Smooth muscle cell (in vitro differentiated cells): Measurements from ENCODE around the gene ST7L. TPM values are rescaled to one million over a fixed set of nuclear protein-coding genes. Genes with fewer than 3 reads are reported as not detected.
"Not testable (repeated sequence)": the region's sequence is repeated elsewhere in the genome, so short reads cannot be mapped to it uniquely, and the experiment has no call there.

Experiments
- DNase-seq: peaks from one replicate; lab custom pipeline; 2025; ENCODE audit not compliant: unreplicated experiment; lab: John Stamatoyannopoulos, UW
- H2AFZ ChIP-seq: fragments of 200-600 bp; sonication (generic); 2 replicates; pipeline ENCODE4 v1.6.0; 2016; ENCODE audit warnings: antibody characterized with exemption, low read depth, mild to moderate bottlenecking
- H3F3A ChIP-seq: fragments of 200-600 bp; sonication (generic); 2 replicates; pipeline ENCODE4 v1.6.0; 2017; ENCODE audit warnings: antibody characterized with exemption, low read depth
- H3K27ac ChIP-seq: fragments of 200-600 bp; sonication (generic); 2 replicates; pipeline ENCODE4 v1.5.1; 2016; ENCODE audit warnings: low read depth, mild to moderate bottlenecking
- H3K27me3 ChIP-seq: fragments of 200-600 bp; sonication (generic); 2 replicates; pipeline ENCODE4 v1.6.1; 2016; ENCODE audit warnings: low read depth, mild to moderate bottlenecking
- H3K36me3 ChIP-seq: fragments of 200-600 bp; sonication (generic); 2 replicates; pipeline ENCODE4 v1.5.1; 2016; ENCODE audit warnings: low read depth
- H3K4me1 ChIP-seq: fragments of 200-600 bp; sonication (generic); 2 replicates; pipeline ENCODE4 v1.5.1; 2016; ENCODE audit warnings: low read depth
- H3K4me2 ChIP-seq: fragments of 200-600 bp; sonication (generic); 2 replicates; pipeline ENCODE4 v1.6.0; 2016; ENCODE audit warnings: mild to moderate bottlenecking
- H3K4me3 ChIP-seq: fragments of 200-600 bp; sonication (generic); 2 replicates; pipeline ENCODE4 v1.5.1; 2016; ENCODE audit warnings: mild to moderate bottlenecking
- H3K79me2 ChIP-seq: fragments of 200-600 bp; sonication (generic); 2 replicates; pipeline ENCODE4 v1.6.0; 2016; ENCODE audit warnings: low read depth, mild to moderate bottlenecking
- H3K9ac ChIP-seq: fragments of 200-600 bp; sonication (generic); 2 replicates; pipeline ENCODE4 v1.6.0; 2016; ENCODE audit warnings: low read depth
- H3K9me3 ChIP-seq: fragments of 200-600 bp; sonication (generic); replicated peaks from 2 replicates; pipeline ENCODE4 v1.5.1; 2016; ENCODE audit warnings: low read depth
- H4K20me1 ChIP-seq: fragments of 200-600 bp; sonication (generic); 2 replicates; pipeline ENCODE4 v1.6.0; 2016; ENCODE audit warnings: low read depth
- CTCF ChIP-seq: fragments of 200-600 bp; sonication (generic); IDR thresholded peaks from 2 replicates; pipeline ENCODE4 v1.5.1; 2017; ENCODE audit warnings: borderline replicate concordance, mild to moderate bottlenecking, antibody characterized with exemption; ENCODE audit not compliant: insufficient read depth, poor library complexity, severe bottlenecking
- WGBS: methylation state at CpG from one replicate; pipeline ENCODE4 v1.1.7; 2016; ENCODE audit warnings: low lambda C conversion rate; 5-methylcytosine and 5-hydroxymethylcytosine counted together
- polyA plus RNA-seq: library from polyadenylated mRNA; unstranded; fragments of >200 nt; fragmentation: Nextera tagmentation; extraction: Ambion mirVana; gene quantifications from 2 replicates; pipeline ENCODE4 v1.2.1, GENCODE V29; 2016
- total RNA-seq: library from RNA; depleted of rRNA; stranded (reverse); fragments of >200 nt; gene quantifications from 2 replicates; pipeline ENCODE4 v1.2.3, GENCODE V29; 2014

The ST7L gene
- total and polyA plus RNA-seq, 2 experiments from 2014 or later = 11.8 to 28.0 TPM

- Histone ChIP-seq H3K27ac (peak overlapping the region; percentile 17), H3K9me3 (no peaks in the 10 kb centered on the region), H2AFZ (no peak overlapping the region), H4K20me1 (peaks cover 100% of the 10 kb centered on the region), H3K4me2 (no peak overlapping the region), H3K4me1 (no peaks in the 10 kb centered on the region), H3K4me3 (no peak overlapping the region), H3K9ac (no peak overlapping the region), H3K36me3 (no peaks in the 10 kb centered on the region), H3K79me2 (peaks cover 100% of the 10 kb centered on the region), H3F3A (peaks cover 3% of the 10 kb centered on the region), H3K27me3 (no peaks in the 10 kb centered on the region)
- no peak for TF ChIP-seq CTCF
- DNase-seq = no peak
- WGBS = 92% methylated on average over 2 of the region's 2 CpGs
Measured at GRCh38 chr1:112628516-112628915, 9.6 kb upstream of the ST7L start.

GRCh38 chr1:112626887-112627286 is 7.9 kb upstream of the ST7L start:
- H3K9ac ChIP-seq = no peak overlapping the region
- no peaks in the 10 kb centered on the region for H3K4me1 ChIP-seq
- H3K27ac ChIP-seq = no peak overlapping the region
- no peaks in the 10 kb centered on the region for H3K9me3 ChIP-seq
- DNase-seq = no peak
- peaks cover 100% of the 10 kb centered on the region for H4K20me1 ChIP-seq
- H3K4me3 ChIP-seq = no peak overlapping the region
- H2AFZ ChIP-seq = no peak overlapping the region
- H3K27me3 ChIP-seq = no peaks in the 10 kb centered on the region
- TF ChIP-seq CTCF = no peak
- no peak overlapping the region for H3K4me2 ChIP-seq
- no peaks in the 10 kb centered on the region for H3K36me3 ChIP-seq
- peaks cover 100% of the 10 kb centered on the region for H3K79me2 ChIP-seq
- H3F3A ChIP-seq = peaks cover 3% of the 10 kb centered on the region

GRCh38 chr1:112626193-112626592 is 7.3 kb upstream of the ST7L start:
- peaks cover 4% of the 10 kb centered on the region for H3K4me1 ChIP-seq
- TF ChIP-seq CTCF = no peak
- H2AFZ ChIP-seq = no peak overlapping the region
- DNase-seq = no peak
- 97% methylated on average over 5 of the region's 5 CpGs for WGBS
- H4K20me1 ChIP-seq = peaks cover 100% of the 10 kb centered on the region
- H3K79me2 ChIP-seq = peaks cover 100% of the 10 kb centered on the region
- no peaks in the 10 kb centered on the region for H3K27me3 ChIP-seq
- H3K9me3 ChIP-seq = no peaks in the 10 kb centered on the region
- no peak overlapping the region for H3K4me2 ChIP-seq
- no peak overlapping the region for H3K9ac ChIP-seq
- H3K27ac ChIP-seq = no peak overlapping the region
- H3K36me3 ChIP-seq = no peaks in the 10 kb centered on the region
- no peak overlapping the region for H3K4me3 ChIP-seq
- peaks cover 3% of the 10 kb centered on the region for H3F3A ChIP-seq

GRCh38 chr1:112625696-112626095 is 6.8 kb upstream of the ST7L start:
- TF ChIP-seq CTCF = no peak
- no peak overlapping the region for H3K4me2 ChIP-seq
- H3K79me2 ChIP-seq = peaks cover 100% of the 10 kb centered on the region
- no peaks in the 10 kb centered on the region for H3K9me3 ChIP-seq
- peaks cover 3% of the 10 kb centered on the region for H3F3A ChIP-seq
- no peak for DNase-seq
- no peak overlapping the region for H3K9ac ChIP-seq
- no peaks in the 10 kb centered on the region for H3K36me3 ChIP-seq
- 97% methylated on average over 2 of the region's 2 CpGs for WGBS
- peaks cover 100% of the 10 kb centered on the region for H4K20me1 ChIP-seq
- H2AFZ ChIP-seq = no peak overlapping the region
- no peaks in the 10 kb centered on the region for H3K27me3 ChIP-seq
- H3K27ac ChIP-seq = no peak overlapping the region
- peaks cover 9% of the 10 kb centered on the region for H3K4me1 ChIP-seq
- H3K4me3 ChIP-seq = no peak overlapping the region

- not testable (repeated sequence) for H3K27ac ChIP-seq, H3K9ac ChIP-seq, H3K36me3 ChIP-seq, H3F3A ChIP-seq, H3K9me3 ChIP-seq, DNase-seq, H3K27me3 ChIP-seq, H3K4me2 ChIP-seq, H3K4me3 ChIP-seq, H2AFZ ChIP-seq
- WGBS = 91% methylated on average over 5 of the region's 5 CpGs
- peaks cover 92% of the 10 kb centered on the region for H4K20me1 ChIP-seq
- H3K4me1 ChIP-seq = peaks cover 12% of the 10 kb centered on the region
- peaks cover 100% of the 10 kb centered on the region for H3K79me2 ChIP-seq
Measured at GRCh38 chr1:112624493-112624892, 5.6 kb upstream of the ST7L start.
